Right atrium auricular region (tissue), 2 donors: ENCODE data around the gene NGEF. TPM values are rescaled to one million over a fixed set of nuclear protein-coding genes. Genes with fewer than 3 reads are reported as not detected.
"Not testable (repeated sequence)": the region's sequence is repeated elsewhere in the genome, so short reads cannot be mapped to it uniquely, and the experiment has no call there.

Source experiments
- DNase-seq: peaks from one replicate; pipeline ENCODE4 v3.0.0-alpha.2; 2019; ENCODE audit warnings: low spot score
- H3K27ac ChIP-seq, 2 donors: fragments of 200-600 bp; sonication (generic); 1 replicate in 1 of 2; 2 replicates in 1 of 2; pipeline ENCODE4 v1.5.1; 2016 to 2019
- H3K27me3 ChIP-seq, 2 donors: fragments of 200-600 bp; sonication (generic); one replicate each; pipeline versions ENCODE4 v1.5.1 to v1.6.0; 2017 to 2019
- H3K36me3 ChIP-seq: fragments of 200-600 bp; sonication (generic); one replicate; pipeline ENCODE4 v1.5.1; 2016
- H3K4me1 ChIP-seq, 2 donors: fragments of 200-600 bp; sonication (generic); one replicate each; pipeline versions ENCODE4 v1.5.1 to v1.6.0; 2017 to 2019
- H3K4me3 ChIP-seq, 2 donors: fragments of 200-600 bp; sonication (generic); 1 replicate in 1 of 2; 2 replicates in 1 of 2; pipeline ENCODE4 v1.5.1; 2017 to 2019; ENCODE audit warnings: mild to moderate bottlenecking in 1 of 2, moderate library complexity in 1 of 2
- H3K9me3 ChIP-seq, 2 donors: fragments of 200-600 bp; sonication (generic); one replicate each; pipeline ENCODE4 v1.5.1; 2019
- CTCF ChIP-seq, 2 donors: fragments of 200-600 bp; sonication (generic); IDR thresholded peaks; one replicate each; pipeline ENCODE4 v1.5.1; 2019; ENCODE audit warnings: antibody characterized with exemption in 2 of 2
- total RNA-seq, 2 donors: library from RNA; depleted of rRNA; stranded (reverse); fragments of >200 nt; gene quantifications; one replicate each; pipeline ENCODE4 v1.1.0, GENCODE V29; 2016

NGEF gene
- total RNA-seq, 2 donors from 2014 or later, result 1.4 to 4.8 TPM

- Histone ChIP-seq H3K4me1 (no peaks in the 10 kb centered on the region), H3K27me3 (no peaks in the 10 kb centered on the region), H3K9me3 (peaks cover 7 to 9% of the 10 kb centered on the region in 2 donors), H3K36me3 (no peaks in the 10 kb centered on the region), H3K4me3 (no peak overlapping the region), H3K27ac (no peak overlapping the region)
- TF ChIP-seq CTCF (IDR thresholded peaks at IDR 0.05), result no peak
- no peak for DNase-seq
These were observed 9.5 kb upstream of the NGEF start for GRCh38 chr2:233022561-233022960.

- Histone ChIP-seq H3K4me1 (no peaks in the 10 kb centered on the region), H3K9me3 (peaks cover 7 to 13% of the 10 kb centered on the region in 2 donors), H3K27me3 (no peaks in the 10 kb centered on the region), H3K36me3 (no peaks in the 10 kb centered on the region), H3K27ac (no peak overlapping the region), H3K4me3 (no peak overlapping the region)
- TF ChIP-seq CTCF (IDR thresholded peaks at IDR 0.05), result no peak
- DNase-seq, result no peak
These were observed 8.7 kb upstream of the NGEF start for GRCh38 chr2:233021771-233022170.

GRCh38 chr2:233020454-233020853, 7.4 kb upstream of the NGEF start:
- Histone ChIP-seq H3K27me3 (no peaks in the 10 kb centered on the region), H3K4me1 (no peaks in the 10 kb centered on the region), H3K36me3 (no peaks in the 10 kb centered on the region), H3K9me3 (peaks cover 7 to 13% of the 10 kb centered on the region in 2 donors), H3K27ac (no peak overlapping the region), H3K4me3 (no peak overlapping the region)
- DNase-seq, result no peak
- TF ChIP-seq CTCF (IDR thresholded peaks at IDR 0.05), result no peak

- not testable (repeated sequence) for H3K36me3 ChIP-seq, H3K4me3 ChIP-seq
- peaks cover 7 to 13% of the 10 kb centered on the region in 2 donors for H3K9me3 ChIP-seq
These were observed 6.6 kb upstream of the NGEF start for GRCh38 chr2:233019610-233020009.

GRCh38 chr2:233017947-233018346, 4.9 kb upstream of the NGEF start:
- DNase-seq, result no peak
- no peaks in the 10 kb centered on the region for H3K4me1 ChIP-seq
- peaks cover 7 to 13% of the 10 kb centered on the region in 2 donors for H3K9me3 ChIP-seq
- no peak for TF ChIP-seq CTCF (IDR thresholded peaks at IDR 0.05)
- no peaks in the 10 kb centered on the region for H3K36me3 ChIP-seq
- no peak overlapping the region for H3K27ac ChIP-seq
- H3K27me3 ChIP-seq, result no peaks in the 10 kb centered on the region
- no peak overlapping the region for H3K4me3 ChIP-seq

More at GRCh38 chr2:233019610-233020009, 6.6 kb upstream of the NGEF start:
- H3K4me1 ChIP-seq, H3K27ac ChIP-seq, DNase-seq, H3K27me3 ChIP-seq: not testable (repeated sequence)

GRCh38 chr2:233015019-233015645, 2.1 kb upstream of the NGEF start:
- no peak for DNase-seq
- H3K9me3 ChIP-seq, result peaks cover 7 to 13% of the 10 kb centered on the region in 2 donors
- H3K36me3 ChIP-seq, result no peaks in the 10 kb centered on the region
- no peaks in the 10 kb centered on the region for H3K27me3 ChIP-seq
- H3K4me1 ChIP-seq, result no peaks in the 10 kb centered on the region
- no peak overlapping the region for H3K27ac ChIP-seq
- TF ChIP-seq CTCF (IDR thresholded peaks at IDR 0.05), result no peak
- H3K4me3 ChIP-seq, result no peak overlapping the region
